Measurements from ENCODE around the gene ABCA2. TPM values are rescaled to one million over a fixed set of nuclear protein-coding genes. Genes with fewer than 3 reads are reported as not detected.

ABCA2 gene
- polyA plus RNA-seq, 1 experiment: 16.0 TPM

GRCh38 chr9:137039611-137040366 lies 11.8 kb upstream of the ABCA2 start:
- ChIA-PET CTCF (interaction anchor here (0.6 to 8.2 kb wide), 7 partner anchors 10 to 713 kb away, joined by 3 to 118 read pairs (median 3); partner anchors contain the start of genes C8G and CLIC3), POLR2A (no interaction called here)
- DNase-seq (ENCODE audit: low read depth): no peak
- peaks cover 17% of the 10 kb centered on the region for H3K36me3 ChIP-seq (ENCODE audit: control insufficient read depth, insufficient read depth, low read length)
- no peak overlapping the region for H3K4me3 ChIP-seq (ENCODE audit: low read depth, low read length)
- no peaks in the 10 kb centered on the region for H3K27me3 ChIP-seq (ENCODE audit: control insufficient read depth, insufficient read depth, low read length)
- TF ChIP-seq CTCF (IDR thresholded peaks at IDR 0.05; ENCODE audit: insufficient read depth, low read depth, low read length): no peak

- no peak for DNase-seq (ENCODE audit: low read depth)
- TF ChIP-seq CTCF (IDR thresholded peaks at IDR 0.05; ENCODE audit: insufficient read depth, low read depth, low read length): no peak
- POLR2A ChIA-PET: no interaction called here
- H3K4me3 ChIP-seq (ENCODE audit: low read depth, low read length): no peak overlapping the region
- CTCF ChIA-PET: interaction anchor here (1.0 to 8.2 kb wide), 5 partner anchors 10 to 196 kb away, joined by 3 to 118 read pairs (median 4); partner anchors contain the start of genes C8G and CLIC3
- peaks cover 17% of the 10 kb centered on the region for H3K36me3 ChIP-seq (ENCODE audit: control insufficient read depth, insufficient read depth, low read length)
- H3K27me3 ChIP-seq (ENCODE audit: control insufficient read depth, insufficient read depth, low read length): no peaks in the 10 kb centered on the region
Observed at GRCh38 chr9:137038916-137039315, 10.9 kb upstream of the ABCA2 start.

GRCh38 chr9:137037483-137037882 lies 9.4 kb upstream of the ABCA2 start:
- Histone ChIP-seq H3K36me3 (ENCODE audit: control insufficient read depth, insufficient read depth, low read length) (peaks cover 17% of the 10 kb centered on the region), H3K27me3 (ENCODE audit: control insufficient read depth, insufficient read depth, low read length) (no peaks in the 10 kb centered on the region), H3K4me3 (ENCODE audit: low read depth, low read length) (no peak overlapping the region)
- no peak for DNase-seq (ENCODE audit: low read depth)
- TF ChIP-seq CTCF (IDR thresholded peaks at IDR 0.05; ENCODE audit: insufficient read depth, low read depth, low read length): no peak
- POLR2A ChIA-PET: no interaction called here
- CTCF ChIA-PET: interaction anchor here (1.1 to 8.2 kb wide), 5 partner anchors 8 to 252 kb away, joined by 5 to 118 read pairs (median 50); partner anchors contain the start of genes ABCA2, C8G and NPDC1

- ChIA-PET POLR2A (no interaction called here), CTCF (interaction anchor here (0.6 to 8.2 kb wide), 7 partner anchors 9 to 252 kb away, joined by 3 to 118 read pairs (median 27); partner anchors contain the start of genes ABCA2, C8G, NPDC1 and RNF224)
- Histone ChIP-seq H3K36me3 (ENCODE audit: control insufficient read depth, insufficient read depth, low read length) (peaks cover 17% of the 10 kb centered on the region), H3K27me3 (ENCODE audit: control insufficient read depth, insufficient read depth, low read length) (no peaks in the 10 kb centered on the region), H3K4me3 (ENCODE audit: low read depth, low read length) (no peak overlapping the region)
- no peak for TF ChIP-seq CTCF (IDR thresholded peaks at IDR 0.05; ENCODE audit: insufficient read depth, low read depth, low read length)
- no peak for DNase-seq (ENCODE audit: low read depth)
Observed at GRCh38 chr9:137037035-137037434, 9.0 kb upstream of the ABCA2 start.

GRCh38 chr9:137035937-137036336 lies 7.9 kb upstream of the ABCA2 start:
- no peak for TF ChIP-seq CTCF (IDR thresholded peaks at IDR 0.05; ENCODE audit: insufficient read depth, low read depth, low read length)
- POLR2A ChIA-PET: no interaction called here
- no peak for DNase-seq (ENCODE audit: low read depth)

More at GRCh38 chr9:137035937-137036336, 7.9 kb upstream of the ABCA2 start:
- no peaks in the 10 kb centered on the region for H3K27me3 ChIP-seq (ENCODE audit: control insufficient read depth, insufficient read depth, low read length)
- H3K4me3 ChIP-seq (ENCODE audit: low read depth, low read length): no peak overlapping the region
- CTCF ChIA-PET: interaction anchor here (0.7 to 8.2 kb wide), 27 partner anchors 8 to 270 kb away, joined by 3 to 118 read pairs (median 6); partner anchors contain the start of genes ABCA2, AJM1, C8G and CLIC3
- peaks cover 17% of the 10 kb centered on the region for H3K36me3 ChIP-seq (ENCODE audit: control insufficient read depth, insufficient read depth, low read length)
